Stomach (tissue), 4 donors: ENCODE results near the gene MZF1.

Experiments used
- POLR2AphosphoS5 ChIP-seq, 3 donors: sonication (generic); formaldehyde crosslinking; IDR thresholded peaks; one replicate each; pipeline ENCODE4 v1.6.1; 2016; ENCODE audit warnings: antibody characterized with exemption in 3 of 3
- TF ChIP-seq, protein P1 (sequence below), 7 experiments: fragments of 450-650 bp in 4 of 7; fragments of 200-600 bp in 3 of 7; sonication (generic) in 3 of 7; IDR thresholded peaks; one replicate each; pipeline ENCODE4 v1.5.1; 2016 to 2019; ENCODE audit warnings: antibody characterized with exemption in 7 of 7, control low read depth in 2 of 7, mild to moderate bottlenecking in 1 of 7

DNA sequence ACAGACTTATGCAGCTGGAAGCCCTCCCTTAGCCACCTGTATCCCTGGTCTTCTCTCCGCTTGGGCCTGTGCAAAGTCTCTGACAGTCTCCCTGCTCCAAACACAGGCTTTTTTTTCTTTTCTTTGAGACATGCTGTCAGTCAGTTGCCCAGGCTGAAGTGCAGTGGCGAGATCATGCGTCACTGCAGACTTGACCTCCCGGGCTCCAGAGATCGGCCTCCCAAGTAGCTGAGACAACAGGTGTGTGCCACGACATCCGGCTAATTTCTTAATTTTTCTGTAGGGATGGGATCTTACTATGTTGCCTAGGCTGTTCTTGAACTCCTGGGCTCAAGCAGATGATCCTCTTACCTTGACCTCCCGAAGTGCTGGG, 1.6 kb downstream of the MZF1 start:
- TF ChIP-seq, protein P1, sequence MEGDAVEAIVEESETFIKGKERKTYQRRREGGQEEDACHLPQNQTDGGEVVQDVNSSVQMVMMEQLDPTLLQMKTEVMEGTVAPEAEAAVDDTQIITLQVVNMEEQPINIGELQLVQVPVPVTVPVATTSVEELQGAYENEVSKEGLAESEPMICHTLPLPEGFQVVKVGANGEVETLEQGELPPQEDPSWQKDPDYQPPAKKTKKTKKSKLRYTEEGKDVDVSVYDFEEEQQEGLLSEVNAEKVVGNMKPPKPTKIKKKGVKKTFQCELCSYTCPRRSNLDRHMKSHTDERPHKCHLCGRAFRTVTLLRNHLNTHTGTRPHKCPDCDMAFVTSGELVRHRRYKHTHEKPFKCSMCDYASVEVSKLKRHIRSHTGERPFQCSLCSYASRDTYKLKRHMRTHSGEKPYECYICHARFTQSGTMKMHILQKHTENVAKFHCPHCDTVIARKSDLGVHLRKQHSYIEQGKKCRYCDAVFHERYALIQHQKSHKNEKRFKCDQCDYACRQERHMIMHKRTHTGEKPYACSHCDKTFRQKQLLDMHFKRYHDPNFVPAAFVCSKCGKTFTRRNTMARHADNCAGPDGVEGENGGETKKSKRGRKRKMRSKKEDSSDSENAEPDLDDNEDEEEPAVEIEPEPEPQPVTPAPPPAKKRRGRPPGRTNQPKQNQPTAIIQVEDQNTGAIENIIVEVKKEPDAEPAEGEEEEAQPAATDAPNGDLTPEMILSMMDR (IDR thresholded peaks at IDR 0.05), result no peak
- no peak for TF ChIP-seq POLR2AphosphoS5 (IDR thresholded peaks at IDR 0.05)
